Activated CD4-positive, CD25-positive, alpha-beta regulatory T cell treated with anti-CD3 and anti-CD28 coated beads, Interleukin-2, amount 50 U/mL, for 72 hours (primary cell): ENCODE measurements around the gene CATSPERD.

Experiments
- DNase-seq: peaks from one replicate; pipeline ENCODE4 v3.0.0; 2021

CATSPERD gene

DNA sequence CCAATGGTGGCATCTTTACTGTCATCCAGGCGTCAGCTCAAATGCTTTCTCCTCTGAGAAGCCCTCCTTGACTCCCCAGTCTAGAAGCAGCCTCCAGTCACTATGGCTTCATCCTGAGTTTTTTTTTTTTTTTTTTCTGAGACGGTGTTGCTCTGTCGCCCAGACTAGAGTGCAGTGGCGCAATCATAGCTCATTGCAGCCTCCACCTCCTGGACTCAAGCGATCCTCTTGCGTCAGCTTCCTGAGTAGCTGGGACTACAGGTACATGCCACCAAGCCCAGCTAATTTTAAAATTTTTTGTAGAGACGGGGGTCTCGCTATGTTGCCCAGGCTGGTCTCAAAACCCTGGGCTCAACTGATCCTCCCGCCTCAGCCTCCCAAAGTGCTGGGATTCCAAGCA is 88.6 kb downstream of the CATSPERD start:
- no peak for DNase-seq

DNA sequence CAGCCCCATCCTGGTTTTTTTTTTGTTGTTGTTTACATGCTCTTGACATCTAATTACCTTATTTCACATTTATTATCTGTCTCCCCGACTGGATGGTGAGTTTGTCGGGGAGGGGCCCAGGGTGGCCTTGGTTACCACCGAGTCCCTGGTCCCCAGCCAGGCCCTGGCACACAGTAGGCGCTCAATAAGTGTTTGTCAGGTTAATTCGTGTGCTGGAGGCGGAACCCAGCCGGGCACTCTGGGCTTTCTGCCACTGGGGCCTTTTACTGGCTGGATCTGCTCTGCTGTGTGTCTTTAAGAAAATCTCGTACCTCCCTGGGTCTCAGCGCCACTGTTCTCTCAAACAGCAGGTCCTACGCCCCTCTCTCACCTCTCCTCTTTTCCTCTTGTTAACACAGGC is 89.0 kb downstream of the CATSPERD start:
- no peak for DNase-seq

DNA sequence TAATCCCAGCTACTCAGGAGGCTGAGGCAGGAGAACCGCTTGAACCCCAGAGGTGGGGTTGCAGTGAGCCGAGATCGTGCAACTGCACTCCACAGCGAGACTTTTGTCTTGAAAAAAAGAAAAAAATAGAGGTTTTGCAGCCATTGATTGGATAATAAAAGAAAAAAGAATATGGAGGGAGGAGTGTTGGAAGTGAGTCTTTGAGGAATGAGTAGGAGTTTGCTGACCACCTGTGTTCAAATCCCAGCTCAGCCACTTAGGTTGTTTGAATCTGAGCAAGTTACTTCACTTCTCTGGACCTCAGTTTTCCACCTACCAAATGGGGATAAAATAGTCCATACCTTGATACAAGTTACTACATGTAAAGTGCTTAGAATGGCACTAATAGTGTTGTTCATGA is 90.7 kb downstream of the CATSPERD start:
- DNase-seq = no peak

DNA sequence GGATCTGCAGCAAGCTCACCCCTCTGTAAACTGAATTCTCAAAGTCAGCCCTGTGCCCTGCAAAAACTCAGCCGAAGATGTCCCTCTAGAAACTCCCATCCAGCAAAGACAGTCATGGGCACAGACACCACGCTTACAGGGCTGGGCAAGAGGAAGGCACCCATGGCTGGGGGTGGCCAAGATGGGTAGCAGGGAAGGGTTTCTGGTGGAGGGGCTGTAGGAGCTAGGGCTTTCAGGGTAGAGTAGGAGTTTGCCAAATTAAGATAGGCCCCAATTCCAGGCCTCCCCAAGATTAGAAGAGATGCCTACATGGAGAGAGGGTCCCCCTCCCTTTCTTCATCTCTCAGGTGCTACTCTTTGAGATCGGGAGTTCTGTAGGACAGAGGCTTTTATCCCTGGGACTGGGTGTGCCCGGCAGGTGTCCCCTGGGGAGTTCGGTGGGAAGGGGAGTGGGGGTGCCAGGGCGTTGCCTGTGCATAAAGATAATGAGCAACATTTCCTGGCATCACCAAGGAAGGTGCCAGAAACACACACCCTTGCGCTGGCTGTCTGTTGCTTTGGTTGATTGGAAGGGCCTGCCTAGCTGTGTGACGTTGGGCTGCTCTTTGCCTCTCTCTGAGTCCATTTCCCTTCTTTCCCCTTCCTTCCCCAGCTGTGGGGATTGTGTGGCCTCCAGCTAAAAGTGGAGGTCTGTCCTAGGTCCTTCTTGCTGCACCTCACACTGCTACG is 93.8 kb downstream of the CATSPERD start:
- DNase-seq = no peak

DNA sequence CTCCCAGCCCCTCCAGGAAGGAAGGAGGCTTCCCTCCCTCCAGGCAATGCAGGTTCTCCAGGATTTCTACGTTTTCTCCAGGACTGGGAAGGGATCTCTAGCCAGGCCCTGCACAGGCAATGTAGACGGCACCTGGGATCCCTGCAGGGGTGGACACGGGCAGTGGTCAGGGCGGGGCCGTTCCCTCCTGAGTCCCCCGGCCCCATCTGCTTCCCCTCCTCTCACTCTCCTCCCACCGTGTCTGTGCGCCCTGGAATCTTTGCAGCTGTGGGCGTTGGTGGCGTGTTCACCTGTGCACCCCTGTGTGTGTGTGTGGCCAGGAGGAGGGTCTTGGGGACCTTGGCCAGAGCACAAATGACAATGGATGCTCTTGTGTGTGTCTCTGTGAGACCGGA is 94.4 kb downstream of the CATSPERD start:
- DNase-seq = no peak

DNA sequence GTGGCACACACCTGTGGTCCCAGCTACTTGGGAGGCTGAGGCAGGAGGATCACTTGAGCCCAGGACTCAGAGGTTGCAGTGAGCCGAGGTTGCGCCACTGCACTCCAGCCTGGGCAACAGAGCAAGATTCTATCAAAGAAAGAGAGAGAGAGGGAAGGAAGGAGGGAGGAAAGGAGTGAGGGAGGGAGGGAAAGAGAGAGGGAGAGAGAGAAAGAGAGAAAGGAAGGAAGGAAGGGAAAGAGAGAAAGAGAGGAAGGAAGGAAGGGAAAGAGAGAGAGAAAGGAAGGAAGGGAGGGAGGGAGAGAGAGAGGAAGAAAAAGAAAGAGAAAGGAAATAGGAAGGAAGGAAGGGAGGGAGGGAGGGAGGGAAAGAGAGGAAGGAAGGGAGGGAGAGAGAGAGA is 96.8 kb downstream of the CATSPERD start:
- DNase-seq = no peak

DNA sequence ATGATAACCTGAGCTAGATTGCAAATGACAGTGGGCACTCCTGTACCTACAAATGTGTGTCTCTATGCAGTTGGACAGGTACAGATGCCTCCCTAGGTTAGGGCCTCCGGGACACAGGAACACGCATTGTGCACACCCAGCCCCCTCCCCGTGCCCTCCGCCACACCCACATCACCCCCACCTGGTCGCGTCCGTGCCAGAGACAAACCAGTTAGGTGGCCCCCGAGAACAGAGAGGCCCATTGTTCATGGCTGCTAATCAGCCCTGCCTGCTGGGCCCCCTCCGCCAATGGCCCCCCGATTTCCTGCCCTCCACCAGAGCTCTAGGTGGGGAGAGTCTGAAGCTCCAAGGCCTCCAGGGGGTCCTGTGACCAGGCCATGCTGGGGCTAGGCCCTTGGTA is 98.2 kb downstream of the CATSPERD start:
- DNase-seq = no peak

DNA sequence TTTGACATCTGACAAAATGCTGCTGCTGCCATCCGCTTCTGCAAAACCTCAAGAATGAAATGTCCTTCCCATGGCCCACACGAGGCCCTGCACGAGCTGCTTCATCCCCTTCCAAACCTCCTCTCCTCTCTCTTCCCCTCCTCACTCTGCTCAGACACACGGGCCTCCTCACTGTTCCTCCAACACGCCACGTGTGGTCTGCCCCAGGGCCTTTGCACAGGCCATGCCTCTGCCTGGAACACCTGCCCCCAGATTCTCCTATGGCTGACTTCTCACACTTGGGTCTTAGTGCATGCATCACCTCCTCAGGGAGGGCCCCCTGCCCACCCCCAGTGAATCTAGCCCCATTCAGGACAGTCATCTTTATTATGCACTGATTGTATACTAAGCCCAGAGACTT is 100.3 kb downstream of the CATSPERD start:
- no peak for DNase-seq

DNA sequence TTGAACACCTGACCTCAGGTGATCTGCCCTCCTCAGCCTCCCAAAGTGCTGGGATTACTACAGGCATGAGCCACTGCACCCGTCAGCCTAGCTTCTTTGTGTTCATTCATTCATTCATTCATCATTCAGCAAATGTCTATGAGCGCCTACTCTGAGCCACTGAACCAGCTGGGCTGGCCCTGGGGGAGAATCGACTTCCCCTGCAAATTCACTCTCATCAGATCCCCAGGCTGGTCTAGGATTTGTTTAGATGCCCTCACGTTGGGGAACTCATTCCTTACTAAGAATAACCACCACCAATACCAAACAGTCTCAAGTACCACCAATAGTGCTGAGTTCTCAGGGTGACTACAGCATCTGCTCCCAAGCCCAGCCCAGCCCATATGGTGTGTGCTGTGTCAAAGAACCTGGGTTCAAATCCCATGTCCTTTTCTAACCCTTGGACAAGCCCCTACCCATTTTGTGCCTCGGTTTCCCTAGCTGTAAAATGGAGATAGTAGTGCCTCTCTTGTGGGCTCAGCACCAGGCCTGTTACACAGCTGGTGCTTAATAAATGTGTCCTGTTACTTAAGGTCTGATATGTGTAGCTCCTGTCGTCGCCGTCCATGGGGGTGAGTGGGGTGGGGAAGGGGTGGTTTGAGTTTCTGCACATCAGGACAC is 101.2 kb downstream of the CATSPERD start:
- no peak for DNase-seq

DNA sequence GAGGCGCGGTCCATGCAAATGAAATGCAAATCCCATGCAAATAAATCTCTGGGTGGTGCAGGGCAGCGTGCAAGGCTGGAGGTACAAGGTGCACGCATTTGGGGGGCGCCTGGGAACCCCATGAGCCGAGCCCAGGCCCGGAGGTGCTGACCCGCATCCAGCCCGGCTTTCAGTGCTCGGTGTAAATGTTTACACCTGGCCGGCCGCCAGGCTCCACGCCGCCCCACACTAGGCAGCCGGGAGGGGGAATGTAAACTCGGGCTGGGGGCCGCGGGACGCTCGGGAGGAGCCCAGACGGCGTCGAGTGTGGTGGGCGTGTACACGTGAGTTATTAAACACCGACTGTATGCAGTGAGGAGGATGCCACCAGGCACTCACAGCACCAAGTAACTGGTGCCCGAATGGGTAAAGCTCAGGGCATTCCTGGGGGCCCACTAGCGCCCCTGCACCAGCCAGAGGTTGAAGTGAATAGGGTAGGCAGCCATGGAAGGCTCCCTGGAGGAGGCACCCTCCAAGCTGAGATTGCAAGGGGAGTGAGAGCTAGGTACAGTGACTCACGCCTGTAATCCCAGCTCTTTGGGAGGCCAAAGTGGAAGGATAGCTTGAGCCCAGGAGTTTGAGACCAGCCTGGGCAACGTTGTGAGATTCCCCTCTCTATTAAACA is 101.9 kb downstream of the CATSPERD start:
- DNase-seq = no peak

DNA sequence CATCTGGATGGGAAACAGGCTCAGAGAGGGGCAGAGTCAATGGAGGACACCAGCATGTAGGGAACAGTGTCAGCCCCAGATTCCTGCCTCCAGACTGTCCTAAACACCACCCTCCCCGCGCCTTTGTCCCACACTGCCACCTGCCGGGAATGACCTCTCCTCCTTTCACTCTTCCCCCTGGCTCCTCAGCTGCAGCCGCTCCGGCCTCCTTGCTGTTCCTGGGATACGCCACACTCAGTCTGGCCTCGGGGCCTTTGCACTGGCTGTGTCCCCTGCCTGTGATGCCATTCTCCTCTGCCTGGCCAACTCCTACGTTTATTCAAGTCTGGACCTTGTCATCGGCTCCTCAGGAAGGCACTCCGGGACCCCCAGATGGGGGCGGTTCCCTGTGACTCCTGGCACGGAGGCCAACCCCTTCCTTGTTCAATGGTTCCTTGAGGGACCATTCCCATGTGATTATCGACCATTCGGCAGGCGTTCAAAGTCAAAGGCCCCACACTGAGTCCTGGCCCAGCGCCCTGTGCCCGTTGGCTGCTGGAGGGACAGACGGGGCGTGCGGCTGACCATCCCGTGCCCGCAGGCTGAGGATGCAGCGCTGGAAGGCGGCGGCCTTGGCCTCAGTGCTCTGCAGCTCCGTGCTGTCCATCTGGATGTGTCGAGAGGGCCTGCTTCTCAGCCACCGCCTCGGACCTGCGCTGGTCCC is 103.3 kb downstream of the CATSPERD start:
- DNase-seq = no peak

DNA sequence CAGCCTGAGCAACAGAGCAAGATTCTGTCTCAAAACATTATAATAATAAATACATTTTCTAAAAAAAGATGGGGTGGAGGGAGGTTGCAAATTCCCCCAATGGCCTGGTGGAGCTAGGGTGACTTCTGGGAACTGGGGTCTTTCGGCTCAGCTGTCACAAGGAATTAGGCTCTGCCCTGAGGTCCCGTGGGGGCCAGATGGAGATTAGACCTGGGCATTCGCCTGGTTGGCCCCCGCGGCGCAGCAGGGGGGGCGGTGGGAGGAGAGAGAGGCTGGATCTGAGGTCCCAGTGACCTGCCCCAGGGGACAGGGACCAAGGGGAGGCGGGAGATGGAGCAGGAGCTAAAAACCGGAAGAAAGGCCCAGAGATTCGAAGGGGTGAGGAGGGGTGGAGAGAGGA is 104.3 kb downstream of the CATSPERD start:
- DNase-seq = no peak

DNA sequence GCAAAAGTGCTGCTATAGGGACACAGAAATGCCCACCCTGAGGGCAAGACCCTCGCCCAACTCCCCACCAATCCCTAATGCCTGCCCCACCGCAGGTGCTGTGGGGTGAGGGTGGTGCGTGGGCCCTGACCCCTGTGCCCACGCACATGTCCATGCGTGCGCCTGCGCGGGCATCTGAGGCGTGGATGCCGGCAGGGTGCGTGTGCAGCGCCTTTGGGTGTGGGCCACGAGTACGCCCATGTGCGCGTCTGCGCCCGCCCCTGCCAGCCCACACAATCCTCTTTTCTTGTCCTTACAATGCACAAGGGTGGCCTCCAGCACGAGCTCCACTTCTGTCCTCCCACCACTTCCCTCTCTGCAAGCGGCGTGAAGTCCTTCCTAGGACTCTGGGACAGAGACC is 104.7 kb downstream of the CATSPERD start:
- DNase-seq = no peak

DNA sequence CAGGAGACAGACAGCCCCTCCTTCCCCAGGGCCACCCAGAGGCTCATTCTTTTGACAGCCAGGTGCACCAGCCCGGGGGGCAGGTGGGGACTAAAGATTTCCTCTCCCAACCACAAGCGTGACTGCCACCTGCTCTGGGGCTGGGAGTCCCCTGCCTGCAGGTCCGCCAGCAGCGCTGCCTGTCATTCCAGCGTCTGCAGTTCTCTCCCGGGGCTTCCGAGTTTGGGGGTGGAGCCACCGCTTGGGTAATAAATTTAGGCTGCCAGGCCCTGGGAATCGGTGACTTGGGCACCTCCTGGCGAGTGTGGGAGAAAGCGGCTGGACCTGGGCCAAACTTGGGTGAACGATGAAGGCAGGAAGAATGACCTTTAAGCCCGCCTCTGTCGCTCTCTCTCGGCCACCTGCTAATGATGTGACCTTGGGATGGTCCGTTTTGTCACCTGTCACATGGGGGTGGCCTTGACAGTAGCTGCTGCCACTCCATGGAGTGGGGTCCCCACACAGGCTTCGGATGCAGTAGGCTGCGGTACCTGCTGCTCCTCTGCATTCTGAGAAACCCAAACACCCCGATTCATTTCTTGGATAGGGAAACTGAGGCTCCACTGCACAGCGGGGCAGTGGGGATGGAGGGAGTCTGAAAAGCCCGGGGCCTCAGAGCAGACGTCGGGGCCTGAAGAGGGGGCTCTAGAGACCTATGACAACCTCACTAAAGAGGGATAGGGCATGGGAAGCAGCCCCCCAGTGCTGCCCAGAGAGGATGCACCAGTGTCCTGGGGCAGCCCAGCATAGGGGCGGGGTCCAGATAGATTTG is 106.3 kb downstream of the CATSPERD start:
- DNase-seq = no peak

DNA sequence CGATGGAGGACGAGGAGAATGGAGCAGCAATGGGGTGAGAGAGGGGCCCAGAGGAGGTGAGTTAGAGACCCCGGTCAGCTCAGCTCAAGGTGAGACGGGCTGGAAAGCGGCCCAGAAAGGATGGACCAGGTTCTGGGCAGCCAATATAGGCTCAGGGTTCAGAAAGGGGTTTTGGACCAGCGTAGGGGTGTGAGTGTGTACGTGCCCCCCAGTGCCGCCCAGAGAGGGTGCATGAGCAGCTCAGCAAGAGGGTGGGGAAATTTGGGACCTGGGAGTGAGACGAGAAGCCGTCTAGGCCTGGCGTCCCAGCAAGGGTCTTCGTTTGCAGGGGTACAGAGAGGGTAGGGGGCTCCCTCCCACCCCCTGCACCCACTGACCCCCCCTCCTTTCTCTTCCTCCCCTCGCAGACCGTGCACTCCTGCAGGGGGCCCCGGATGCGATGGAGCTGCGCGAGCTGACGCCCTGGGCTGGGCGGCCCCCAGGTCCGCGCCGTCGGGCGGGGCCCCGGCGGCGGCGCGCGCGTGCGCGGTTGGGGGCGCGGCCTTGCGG is 107.0 kb downstream of the CATSPERD start:
- DNase-seq = no peak

DNA sequence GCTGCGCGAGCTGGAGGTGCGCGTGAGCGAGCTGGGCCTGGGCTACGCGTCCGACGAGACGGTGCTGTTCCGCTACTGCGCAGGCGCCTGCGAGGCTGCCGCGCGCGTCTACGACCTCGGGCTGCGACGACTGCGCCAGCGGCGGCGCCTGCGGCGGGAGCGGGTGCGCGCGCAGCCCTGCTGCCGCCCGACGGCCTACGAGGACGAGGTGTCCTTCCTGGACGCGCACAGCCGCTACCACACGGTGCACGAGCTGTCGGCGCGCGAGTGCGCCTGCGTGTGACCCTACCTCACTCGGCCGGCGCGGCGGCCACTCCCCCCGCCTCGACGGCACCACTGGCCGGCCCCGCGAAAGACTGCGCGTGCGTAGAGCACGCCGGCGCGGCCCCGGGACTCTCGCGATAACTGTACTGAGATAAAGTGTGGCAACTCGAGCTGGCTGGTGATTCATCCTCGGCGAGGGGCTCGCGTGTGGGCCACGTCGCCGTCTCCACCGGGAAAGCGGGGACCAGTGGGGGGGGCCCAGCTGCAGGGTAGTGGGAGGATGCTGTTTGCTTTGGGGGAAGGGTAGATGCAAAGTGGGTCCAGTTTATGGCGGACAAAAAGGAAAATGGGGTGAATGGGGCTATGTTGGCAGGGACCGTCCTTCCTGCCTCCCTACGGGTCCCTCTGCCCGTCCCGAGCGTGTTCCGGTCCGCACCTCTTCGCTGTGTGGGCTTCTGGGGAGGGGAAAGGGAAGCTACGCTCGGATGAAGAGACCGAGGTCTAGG is 107.6 kb downstream of the CATSPERD start:
- peak; percentile 97 for DNase-seq
